Right ventricle myocardium inferior (tissue), 1 donor: ENCODE data around the gene OR10A2. TPM values are rescaled to one million over a fixed set of nuclear protein-coding genes. Genes with fewer than 3 reads are reported as not detected.
"Not testable (repeated sequence)": the region's sequence is repeated elsewhere in the genome, so short reads cannot be mapped to it uniquely, and the experiment has no call there.

Experiments
- ATAC-seq: fragments of 200-7000 bp; cut with Tn5 transposase; one replicate; pipeline ENCODE4 v1.9.1; 2020; ENCODE audit warnings: mild to moderate bottlenecking, moderate library complexity
- DNase-seq: peaks from one replicate; pipeline ENCODE4 v3.0.0; 2021; ENCODE audit errors: missing footprints
- intact Hi-C: fragments of 100-400 bp; cut with DNase I; formaldehyde crosslinking; loops from one replicate; pipeline ENCODE4 v1.11.0; 2022
- long read RNA-seq: library from polyadenylated mRNA; unstranded; transcript quantifications from one replicate; pipeline ENCODE4 v2.0.0, GENCODE V29; 2021
- total RNA-seq: library from RNA; stranded (reverse); fragmentation: NEBNext Ultra II Directional; extraction: Animal tissue kit (Norgen Biotek cat#: 25700); gene quantifications from one replicate; pipeline ENCODE4 v1.2.1, GENCODE V29; 2021
- donor health status: DM: no; HTN: yes; CAD: no; lungs with severe emphysema.

Gene OR10A2
- not detected for total RNA-seq
- long read RNA-seq = 0 reads

GRCh38 chr11:6862961-6863360 is at the start of gene OR10A2:
Gene OR10A2, plus strand, starts transcription at chr11:6863057. Its CDS starts 6,698 bp downstream, at chr11:6869755.
- ATAC-seq = no peak
- no peak for DNase-seq
- intact Hi-C loops = no loop called here

- DNase-seq (no peak), ATAC-seq (no peak)
- intact Hi-C loops = no loop called here
These were observed 49.2 kb upstream of the OR10A2 start for GRCh38 chr11:6813656-6814055.

GRCh38 chr11:6817694-6818093 is 45.2 kb upstream of the OR10A2 start:
- intact Hi-C loops = no loop called here

GRCh38 chr11:6818967-6819366 is 43.9 kb upstream of the OR10A2 start:
- intact Hi-C loops = no loop called here
- DNase-seq = no peak
- no peak for ATAC-seq

More at GRCh38 chr11:6817694-6818093, 45.2 kb upstream of the OR10A2 start:
- DNase-seq (no peak), ATAC-seq (no peak)

GRCh38 chr11:6824136-6824823 is 38.6 kb upstream of the OR10A2 start:
- intact Hi-C loops = no loop called here
- ATAC-seq (no peak), DNase-seq (no peak)

GRCh38 chr11:6825231-6825744 is 37.6 kb upstream of the OR10A2 start:
- peak; percentile 42 for ATAC-seq
- intact Hi-C loops = no loop called here
- no peak for DNase-seq

- intact Hi-C loops = no loop called here
- no peak for ATAC-seq
- no peak for DNase-seq
These were observed 34.8 kb upstream of the OR10A2 start for GRCh38 chr11:6828103-6828502.

- intact Hi-C loops = no loop called here
- DNase-seq (no peak), ATAC-seq (no peak)
These were observed 29.5 kb upstream of the OR10A2 start for GRCh38 chr11:6833356-6833755.

GRCh38 chr11:6834021-6834420 is 28.8 kb upstream of the OR10A2 start:
- DNase-seq (no peak), ATAC-seq (no peak)
- intact Hi-C loops = no loop called here

- intact Hi-C loops = no loop called here
- DNase-seq (no peak), ATAC-seq (no peak)
These were observed 21.2 kb upstream of the OR10A2 start for GRCh38 chr11:6841694-6842093.

GRCh38 chr11:6843670-6844069 is 19.2 kb upstream of the OR10A2 start:
- intact Hi-C loops = no loop called here
- no peak for DNase-seq
- no peak for ATAC-seq

- ATAC-seq (no peak), DNase-seq (no peak)
- intact Hi-C loops = no loop called here
These were observed 18.5 kb upstream of the OR10A2 start for GRCh38 chr11:6844356-6844755.

GRCh38 chr11:6845383-6845782 is 17.5 kb upstream of the OR10A2 start, which contains the start of gene OR10A5:
Gene OR10A5, plus strand, starts transcription at chr11:6845683. Its CDS starts 0 bp downstream, at chr11:6845683.
- DNase-seq (no peak), ATAC-seq (no peak)
- intact Hi-C loops = no loop called here

- DNase-seq (no peak), ATAC-seq (no peak)
- intact Hi-C loops = no loop called here
These were observed 12.3 kb upstream of the OR10A2 start for GRCh38 chr11:6850526-6850925.

- DNase-seq, intact Hi-C loops, ATAC-seq: not testable (repeated sequence)
These were observed 8.1 kb upstream of the OR10A2 start for GRCh38 chr11:6854801-6855200.

- DNase-seq = no peak
- ATAC-seq = no peak
These were observed 6.8 kb upstream of the OR10A2 start for GRCh38 chr11:6855971-6856541.

GRCh38 chr11:6856871-6857270 is 6.0 kb upstream of the OR10A2 start:
- no peak for DNase-seq
- intact Hi-C loops = no loop called here
- ATAC-seq = no peak

More at GRCh38 chr11:6855971-6856541, 6.8 kb upstream of the OR10A2 start:
- intact Hi-C loops = no loop called here

GRCh38 chr11:6864438-6864837 is 1.6 kb downstream of the OR10A2 start:
- DNase-seq (no peak), ATAC-seq (no peak)
- intact Hi-C loops = no loop called here

GRCh38 chr11:6871278-6871677 is 8.4 kb downstream of the OR10A2 start:
- ATAC-seq = no peak
- intact Hi-C loops = no loop called here
- DNase-seq = no peak

- intact Hi-C loops = no loop called here
- ATAC-seq = no peak
- DNase-seq = no peak
These were observed 12.9 kb downstream of the OR10A2 start for GRCh38 chr11:6875761-6876160.
